DOHH2 (cell line): Measurements from ENCODE around the gene UBE2R2.

Source experiments
- H3F3A ChIP-seq: fragments of 200-600 bp; sonication (generic), shearing (Covaris generic); 2 replicates; pipeline ENCODE4 v1.6.0; 2016; ENCODE audit warnings: antibody characterized with exemption, mild to moderate bottlenecking; ENCODE audit not compliant: control insufficient read depth, insufficient read depth
- H3K27ac ChIP-seq: fragments of 200-600 bp; sonication (generic); 2 replicates; pipeline ENCODE4 v1.5.1; 2014; ENCODE audit warnings: low read depth, mild to moderate bottlenecking, low read length, moderate library complexity
- H3K27me3 ChIP-seq: fragments of 200-600 bp; sonication (generic); 2 replicates; pipeline ENCODE4 v1.6.1; 2014; ENCODE audit warnings: mild to moderate bottlenecking, low read length, mixed read lengths; ENCODE audit not compliant: control insufficient read depth
- H3K36me3 ChIP-seq: fragments of 200-600 bp; sonication (generic); 2 replicates; pipeline ENCODE4 v1.6.1; 2014; ENCODE audit warnings: mild to moderate bottlenecking, low read length, moderate library complexity, mixed read lengths; ENCODE audit not compliant: control insufficient read depth
- H3K4me1 ChIP-seq: fragments of 200-600 bp; sonication (generic); 2 replicates; pipeline ENCODE4 v1.6.1; 2014; ENCODE audit warnings: mild to moderate bottlenecking, low read length, mixed read lengths; ENCODE audit not compliant: control insufficient read depth
- H3K4me2 ChIP-seq: fragments of 200-600 bp; sonication (generic); 2 replicates; pipeline ENCODE4 v1.6.0; 2014; ENCODE audit warnings: mild to moderate bottlenecking, low read length, moderate library complexity
- H3K4me3 ChIP-seq: fragments of 200-600 bp; sonication (generic); 2 replicates; pipeline ENCODE4 v1.5.1; 2014; ENCODE audit warnings: mild to moderate bottlenecking, low read length, mixed read lengths
- H3K79me2 ChIP-seq: fragments of 200-600 bp; sonication (generic); 2 replicates; pipeline ENCODE4 v1.6.1; 2014; ENCODE audit warnings: mild to moderate bottlenecking, low read length, mixed read lengths; ENCODE audit not compliant: control insufficient read depth
- H3K9me2 ChIP-seq: fragments of 200-600 bp; sonication (generic); replicated peaks from 2 replicates; pipeline ENCODE4 v1.6.1; 2014; ENCODE audit warnings: mild to moderate bottlenecking, low read length, mixed read lengths; ENCODE audit not compliant: control insufficient read depth
- H3K9me3 ChIP-seq: fragments of 200-600 bp; sonication (generic); 2 replicates; pipeline ENCODE4 v1.6.1; 2014; ENCODE audit warnings: antibody characterized with exemption, low read length, mixed read lengths; ENCODE audit not compliant: control insufficient read depth, insufficient read depth
- H4K20me1 ChIP-seq: fragments of 200-600 bp; sonication (generic); 2 replicates; pipeline ENCODE4 v1.6.0; 2014; ENCODE audit warnings: low read depth, mild to moderate bottlenecking, antibody characterized with exemption, low read length, moderate library complexity; ENCODE audit not compliant: control insufficient read depth, insufficient read depth
- CTCF ChIP-seq: fragments of 200-600 bp; sonication (generic); IDR thresholded peaks from one replicate; pipeline ENCODE4 v1.5.1; 2014; ENCODE audit warnings: antibody characterized with exemption, mild to moderate bottlenecking, low read depth, low read length; ENCODE audit not compliant: poor library complexity, severe bottlenecking
- EZH2phosphoT487 ChIP-seq: fragments of 200-600 bp; sonication (generic); IDR thresholded peaks from 2 replicates; pipeline ENCODE4 v1.6.1; 2017; ENCODE audit warnings: borderline replicate concordance, mild to moderate bottlenecking, antibody characterized with exemption, low read length, moderate library complexity, mixed read lengths

The UBE2R2 gene

GRCh38 chr9:33926746-33927485 lies 110.0 kb downstream of the UBE2R2 start:
- Histone ChIP-seq H3K4me1 (peaks cover 7% of the 10 kb centered on the region; the same call in 1 of the 2 replicates), H3K27me3 (no peaks in the 10 kb centered on the region), H3K36me3 (peaks cover 92% of the 10 kb centered on the region), H3K4me2 (no peak overlapping the region), H4K20me1 (no peaks in the 10 kb centered on the region), H3F3A (no peaks in the 10 kb centered on the region), H3K9me2 (no peaks in the 10 kb centered on the region), H3K9me3 (no peaks in the 10 kb centered on the region), H3K27ac (no peak overlapping the region), H3K4me3 (no peak overlapping the region), H3K79me2 (no peaks in the 10 kb centered on the region)
- TF ChIP-seq EZH2phosphoT487: no peak
- TF ChIP-seq CTCF: no peak

- Histone ChIP-seq H3K9me3 (no peaks in the 10 kb centered on the region), H4K20me1 (no peaks in the 10 kb centered on the region), H3K27ac (no peak overlapping the region), H3K27me3 (no peaks in the 10 kb centered on the region), H3K79me2 (no peaks in the 10 kb centered on the region), H3K9me2 (no peaks in the 10 kb centered on the region), H3F3A (no peaks in the 10 kb centered on the region), H3K4me2 (no peak overlapping the region), H3K4me3 (no peak overlapping the region), H3K4me1 (peaks cover 7% of the 10 kb centered on the region; the same call in 1 of the 2 replicates), H3K36me3 (peaks cover 92% of the 10 kb centered on the region)
- TF ChIP-seq CTCF (no peak), EZH2phosphoT487 (no peak)
Measured at GRCh38 chr9:33927694-33928093, 110.7 kb downstream of the UBE2R2 start.

- H3F3A ChIP-seq: no peaks in the 10 kb centered on the region
- no peaks in the 10 kb centered on the region for H3K9me2 ChIP-seq
- no peak overlapping the region for H3K4me3 ChIP-seq
- H3K36me3 ChIP-seq: peaks cover 93% of the 10 kb centered on the region
- no peaks in the 10 kb centered on the region for H3K9me3 ChIP-seq
- TF ChIP-seq EZH2phosphoT487: no peak
- no peaks in the 10 kb centered on the region for H3K79me2 ChIP-seq
- no peaks in the 10 kb centered on the region for H3K27me3 ChIP-seq
- H4K20me1 ChIP-seq: no peaks in the 10 kb centered on the region
- H3K4me1 ChIP-seq: no peaks in the 10 kb centered on the region
- no peak overlapping the region for H3K4me2 ChIP-seq
- H3K27ac ChIP-seq: no peak overlapping the region
Measured at GRCh38 chr9:33931326-33931725, 114.4 kb downstream of the UBE2R2 start.

- Histone ChIP-seq H3K36me3 (peaks cover 93% of the 10 kb centered on the region), H3K27ac (no peak overlapping the region), H3K27me3 (no peaks in the 10 kb centered on the region), H3K4me3 (no peak overlapping the region), H3K9me2 (no peaks in the 10 kb centered on the region), H3K4me2 (no peak overlapping the region), H3K9me3 (no peaks in the 10 kb centered on the region), H4K20me1 (no peaks in the 10 kb centered on the region), H3K79me2 (0 out of 2 replicates have a peak, but pooled peaks cover 3% of the 10 kb centered on the region), H3K4me1 (no peaks in the 10 kb centered on the region), H3F3A (no peaks in the 10 kb centered on the region)
- TF ChIP-seq CTCF: no peak
- TF ChIP-seq EZH2phosphoT487: no peak
Measured at GRCh38 chr9:33932078-33932807, 115.3 kb downstream of the UBE2R2 start.
